Hepatocyte (in vitro differentiated cells): ENCODE measurements around the gene KRT75. TPM values are rescaled to one million over a fixed set of nuclear protein-coding genes. Genes with fewer than 3 reads are reported as not detected.

ENCODE experiments used
- DNase-seq: peaks from one replicate; pipeline ENCODE4 v3.0.0-alpha.2; 2016; ENCODE audit warnings: low spot score
- H2AFZ ChIP-seq: fragments of 200-600 bp; sonication (generic); 2 replicates; pipeline ENCODE4 v1.6.0; 2016; ENCODE audit warnings: antibody characterized with exemption, mild to moderate bottlenecking
- H3K27ac ChIP-seq: fragments of 200-600 bp; sonication (generic); 2 replicates; pipeline ENCODE4 v1.5.1; 2016; ENCODE audit warnings: mild to moderate bottlenecking
- H3K27me3 ChIP-seq: fragments of 200-600 bp; sonication (generic); 2 replicates; pipeline ENCODE4 v1.6.1; 2016
- H3K36me3 ChIP-seq: fragments of 200-600 bp; sonication (generic); replicated peaks from 2 replicates; pipeline ENCODE4 v1.5.1; 2016; ENCODE audit warnings: low read depth; ENCODE audit not compliant: insufficient read depth
- H3K4me1 ChIP-seq: fragments of 200-600 bp; sonication (generic); 2 replicates; pipeline ENCODE4 v1.5.1; 2016; ENCODE audit warnings: mild to moderate bottlenecking, moderate library complexity; ENCODE audit not compliant: insufficient read depth
- H3K4me2 ChIP-seq: fragments of 200-600 bp; sonication (generic); 2 replicates; pipeline ENCODE4 v1.6.0; 2016
- H3K4me3 ChIP-seq: fragments of 200-600 bp; sonication (generic); 2 replicates; pipeline ENCODE4 v1.5.1; 2016; ENCODE audit warnings: mild to moderate bottlenecking
- H3K79me2 ChIP-seq: fragments of 200-600 bp; sonication (generic); 2 replicates; pipeline ENCODE4 v1.6.0; 2017; ENCODE audit warnings: mild to moderate bottlenecking
- H3K9me2 ChIP-seq: fragments of 200-600 bp; sonication (generic); replicated peaks from 2 replicates; pipeline ENCODE4 v1.6.0; 2017; ENCODE audit warnings: mild to moderate bottlenecking; ENCODE audit not compliant: insufficient read depth
- H3K9me3 ChIP-seq: fragments of 200-600 bp; sonication (generic); 2 replicates; pipeline ENCODE4 v1.5.1; 2016; ENCODE audit warnings: low read depth, mild to moderate bottlenecking
- H4K20me1 ChIP-seq: fragments of 200-600 bp; sonication (generic); 2 replicates; pipeline ENCODE4 v1.6.0; 2016; ENCODE audit warnings: mild to moderate bottlenecking; ENCODE audit not compliant: insufficient read depth, poor library complexity, severe bottlenecking
- CTCF ChIP-seq: fragments of 200-600 bp; sonication (generic); IDR thresholded peaks from 2 replicates; pipeline ENCODE4 v1.5.1; 2016; ENCODE audit warnings: antibody characterized with exemption, mild to moderate bottlenecking; ENCODE audit not compliant: poor library complexity
- EZH2 ChIP-seq: fragments of 200-600 bp; sonication (generic); IDR thresholded peaks from 2 replicates; pipeline ENCODE4 v1.6.1; 2016; ENCODE audit warnings: antibody characterized with exemption, mild to moderate bottlenecking, borderline replicate concordance
- EZH2phosphoT487 ChIP-seq: fragments of 200-600 bp; sonication (generic); IDR thresholded peaks from one replicate; pipeline ENCODE4 v1.6.1; 2018; ENCODE audit warnings: antibody characterized with exemption, mild to moderate bottlenecking, low read depth, moderate library complexity; ENCODE audit not compliant: unreplicated experiment, severe bottlenecking
- WGBS: methylation state at CpG from one replicate; pipeline ENCODE4 v1.1.6; 2016; ENCODE audit warnings: low lambda C conversion rate; ENCODE audit errors: missing lambda C conversion rate; 5-methylcytosine and 5-hydroxymethylcytosine counted together
- polyA plus RNA-seq: library from polyadenylated mRNA; unstranded; fragments of >200 nt; fragmentation: Nextera tagmentation; extraction: Ambion mirVana; gene quantifications from 2 replicates; pipeline ENCODE4 v1.2.1, GENCODE V29; 2016
- total RNA-seq: library from RNA; depleted of rRNA; stranded (reverse); fragments of >200 nt; gene quantifications from 2 replicates; pipeline ENCODE4 v1.2.3, GENCODE V29; 2014

Gene KRT75
- total and polyA plus RNA-seq, 2 experiments from 2014 or later = not detected

- no peak for DNase-seq
- H4K20me1 ChIP-seq = no peaks in the 10 kb centered on the region
- TF ChIP-seq EZH2 = no peak
- no peak for TF ChIP-seq EZH2phosphoT487
- no peak overlapping the region for H3K4me3 ChIP-seq
- no peak overlapping the region for H2AFZ ChIP-seq
- 84% methylated on average over 5 of the region's 5 CpGs for WGBS
- no peaks in the 10 kb centered on the region for H3K79me2 ChIP-seq
- no peaks in the 10 kb centered on the region for H3K36me3 ChIP-seq
- no peaks in the 10 kb centered on the region for H3K9me3 ChIP-seq
- no peak overlapping the region for H3K27ac ChIP-seq
- H3K4me2 ChIP-seq = no peak overlapping the region
- H3K9me2 ChIP-seq = no peaks in the 10 kb centered on the region
- peaks cover 3% of the 10 kb centered on the region for H3K4me1 ChIP-seq
- H3K27me3 ChIP-seq = no peaks in the 10 kb centered on the region
These were observed 26.3 kb downstream of the KRT75 start for GRCh38 chr12:52407918-52408317.

- no peak within 1 kb of the TSS for H2AFZ ChIP-seq
- no peaks in the 10 kb centered on the region for H3K79me2 ChIP-seq
- no peaks in the 10 kb centered on the region for H3K36me3 ChIP-seq
- no peak within 1 kb of the TSS for H3K4me3 ChIP-seq
- H3K9me3 ChIP-seq = no peaks in the 10 kb centered on the region
- no peaks in the 10 kb centered on the region for H4K20me1 ChIP-seq
- H3K4me1 ChIP-seq = peaks cover under 1% of the 10 kb centered on the region
- WGBS = 94% methylated on average over 14 of the region's 14 CpGs
- H3K4me2 ChIP-seq = no peak within 1 kb of the TSS
- no peak for DNase-seq
- H3K9me2 ChIP-seq = no peaks in the 10 kb centered on the region
- no peaks in the 10 kb centered on the region for H3K27me3 ChIP-seq
- no peak within 1 kb of the TSS for H3K27ac ChIP-seq
- no peak for TF ChIP-seq EZH2
- no peak for TF ChIP-seq CTCF
- TF ChIP-seq EZH2phosphoT487 = no peak
These were observed 28.2 kb downstream of the KRT75 start, which contains the start of gene KRT82 for GRCh38 chr12:52405922-52406385. Gene KRT82 (minus strand): TSS chr12:52406335. CDS start chr12:52406277, 58 bp downstream.

GRCh38 chr12:52404951-52405350, 29.2 kb downstream of the KRT75 start:
- no peak for TF ChIP-seq EZH2phosphoT487
- no peak for TF ChIP-seq EZH2
- TF ChIP-seq CTCF = no peak
- Histone ChIP-seq H3K27ac (no peak overlapping the region), H3K4me1 (no peaks in the 10 kb centered on the region), H3K4me3 (no peak overlapping the region), H3K36me3 (no peaks in the 10 kb centered on the region), H3K27me3 (no peaks in the 10 kb centered on the region), H4K20me1 (no peaks in the 10 kb centered on the region), H3K9me2 (no peaks in the 10 kb centered on the region), H3K4me2 (no peak overlapping the region), H2AFZ (no peak overlapping the region), H3K79me2 (no peaks in the 10 kb centered on the region), H3K9me3 (no peaks in the 10 kb centered on the region)
- WGBS = 86% methylated on average over 3 of the region's 3 CpGs
- no peak for DNase-seq

GRCh38 chr12:52403561-52403960, 30.6 kb downstream of the KRT75 start:
- H4K20me1 ChIP-seq = no peaks in the 10 kb centered on the region
- H2AFZ ChIP-seq = no peak overlapping the region
- no peaks in the 10 kb centered on the region for H3K9me3 ChIP-seq
- H3K36me3 ChIP-seq = no peaks in the 10 kb centered on the region
- no peak overlapping the region for H3K4me3 ChIP-seq
- TF ChIP-seq EZH2phosphoT487 (no peak), EZH2 (no peak), CTCF (no peak)
- no peaks in the 10 kb centered on the region for H3K27me3 ChIP-seq
- no peak overlapping the region for H3K27ac ChIP-seq
- WGBS = 98% methylated on average over 9 of the region's 9 CpGs
- no peaks in the 10 kb centered on the region for H3K4me1 ChIP-seq
- H3K9me2 ChIP-seq = no peaks in the 10 kb centered on the region
- no peaks in the 10 kb centered on the region for H3K79me2 ChIP-seq
- DNase-seq = no peak
- H3K4me2 ChIP-seq = no peak overlapping the region
